Upper lobe of right lung (tissue), 1 donor: Measurements from ENCODE around the gene GABRG3. TPM values are rescaled to one million over a fixed set of nuclear protein-coding genes. Genes with fewer than 3 reads are reported as not detected.

Experiments used
- ATAC-seq: fragments of 200-7000 bp; cut with Tn5 transposase; one replicate; pipeline ENCODE4 v1.9.1; 2020; ENCODE audit warnings: mild to moderate bottlenecking, moderate library complexity
- DNase-seq: peaks from one replicate; pipeline ENCODE4 v3.0.0-alpha.2; 2020
- H3K27ac ChIP-seq: fragments of 200-600 bp; one replicate; pipeline ENCODE4 v1.8.0; 2022
- H3K27me3 ChIP-seq: fragments of 200-600 bp; one replicate; pipeline ENCODE4 v1.8.0; 2022; ENCODE audit warnings: mild to moderate bottlenecking
- H3K36me3 ChIP-seq: fragments of 200-600 bp; one replicate; pipeline ENCODE4 v1.8.0; 2022
- H3K4me1 ChIP-seq: fragments of 200-600 bp; one replicate; pipeline ENCODE4 v1.8.0; 2022
- H3K4me3 ChIP-seq: fragments of 200-600 bp; one replicate; pipeline ENCODE4 v1.8.0; 2022; ENCODE audit warnings: mild to moderate bottlenecking
- H3K9me3 ChIP-seq: fragments of 200-600 bp; one replicate; pipeline ENCODE4 v1.8.0; 2022
- intact Hi-C: fragments of 100-400 bp; cut with DNase I; formaldehyde crosslinking; loops from one replicate; pipeline ENCODE4 v1.11.0; 2022
- total RNA-seq: library from RNA; stranded (reverse); fragmentation: NEBNext Ultra II Directional; extraction: Animal tissue kit (Norgen Biotek cat#: 25700); gene quantifications from one replicate; pipeline ENCODE4 v1.2.1, GENCODE V29; 2021
- TF ChIP-seq, protein P1 (sequence below): fragments of 200-600 bp; IDR thresholded peaks from one replicate; pipeline ENCODE4 v1.8.0; 2022; ENCODE audit warnings: antibody characterized with exemption
- donor health status: DM: no; HTN: yes; CAD: no; lungs with severe emphysema.

The GABRG3 gene
- total RNA-seq, 1 donor from 2014 or later, result not detected

DNA sequence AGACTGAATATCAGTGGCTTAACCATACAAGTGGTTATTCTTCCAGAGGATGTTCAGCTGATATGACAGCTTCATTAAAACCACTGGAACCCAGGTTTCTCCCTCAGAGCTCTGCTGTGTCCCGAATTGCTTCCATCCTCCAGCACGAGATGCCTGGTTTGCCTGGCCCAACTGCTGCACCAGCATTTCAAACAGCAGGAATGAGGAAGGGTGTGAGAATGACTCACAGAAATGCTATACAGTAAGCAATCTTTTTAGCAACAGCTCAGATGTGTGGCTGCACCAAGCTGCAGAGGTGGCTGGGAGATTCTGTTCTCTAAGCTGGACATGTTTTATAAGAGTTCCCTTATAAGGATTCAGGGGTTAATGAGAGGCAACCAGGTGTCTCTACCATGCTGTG, 271.0 kb downstream of the GABRG3 start:
- TF ChIP-seq, protein P1, sequence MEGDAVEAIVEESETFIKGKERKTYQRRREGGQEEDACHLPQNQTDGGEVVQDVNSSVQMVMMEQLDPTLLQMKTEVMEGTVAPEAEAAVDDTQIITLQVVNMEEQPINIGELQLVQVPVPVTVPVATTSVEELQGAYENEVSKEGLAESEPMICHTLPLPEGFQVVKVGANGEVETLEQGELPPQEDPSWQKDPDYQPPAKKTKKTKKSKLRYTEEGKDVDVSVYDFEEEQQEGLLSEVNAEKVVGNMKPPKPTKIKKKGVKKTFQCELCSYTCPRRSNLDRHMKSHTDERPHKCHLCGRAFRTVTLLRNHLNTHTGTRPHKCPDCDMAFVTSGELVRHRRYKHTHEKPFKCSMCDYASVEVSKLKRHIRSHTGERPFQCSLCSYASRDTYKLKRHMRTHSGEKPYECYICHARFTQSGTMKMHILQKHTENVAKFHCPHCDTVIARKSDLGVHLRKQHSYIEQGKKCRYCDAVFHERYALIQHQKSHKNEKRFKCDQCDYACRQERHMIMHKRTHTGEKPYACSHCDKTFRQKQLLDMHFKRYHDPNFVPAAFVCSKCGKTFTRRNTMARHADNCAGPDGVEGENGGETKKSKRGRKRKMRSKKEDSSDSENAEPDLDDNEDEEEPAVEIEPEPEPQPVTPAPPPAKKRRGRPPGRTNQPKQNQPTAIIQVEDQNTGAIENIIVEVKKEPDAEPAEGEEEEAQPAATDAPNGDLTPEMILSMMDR, result no peak
- intact Hi-C loops, result no loop called here
- DNase-seq, result no peak

DNA sequence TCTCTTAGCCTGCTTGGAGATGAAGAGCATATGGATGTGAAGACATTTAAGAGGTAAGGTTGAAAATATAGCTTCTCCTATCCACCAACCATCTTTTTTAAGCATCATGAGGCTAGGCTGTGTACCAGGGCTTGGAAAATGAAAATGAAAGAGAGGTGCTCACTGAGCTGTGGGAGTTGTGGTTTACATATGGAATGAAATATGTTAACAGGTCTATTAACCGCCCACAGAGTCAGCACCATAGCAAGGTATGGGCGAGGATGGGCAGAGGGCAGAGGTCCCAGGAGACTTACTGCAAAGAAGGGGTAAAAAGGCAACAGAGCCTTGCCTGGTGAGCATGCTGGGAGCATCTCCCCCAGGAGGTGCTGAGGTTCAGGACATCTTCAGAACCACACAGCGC, 273.1 kb downstream of the GABRG3 start:
- no peaks in the 10 kb centered on the region for H3K4me1 ChIP-seq
- TF ChIP-seq, protein P1, result no peak
- intact Hi-C loops, result no loop called here
- no peak overlapping the region for H3K4me3 ChIP-seq
- H3K9me3 ChIP-seq, result no peaks in the 10 kb centered on the region
- no peaks in the 10 kb centered on the region for H3K36me3 ChIP-seq
- H3K27ac ChIP-seq, result no peak overlapping the region
- H3K27me3 ChIP-seq, result no peaks in the 10 kb centered on the region
- ATAC-seq (no peak), DNase-seq (no peak)

More for the DNA sequence above, 271.0 kb downstream of the GABRG3 start:
- H3K4me3 ChIP-seq, result no peak overlapping the region
- no peak for ATAC-seq
- no peaks in the 10 kb centered on the region for H3K36me3 ChIP-seq
- no peaks in the 10 kb centered on the region for H3K9me3 ChIP-seq
- no peaks in the 10 kb centered on the region for H3K27me3 ChIP-seq
- H3K27ac ChIP-seq, result no peak overlapping the region
- H3K4me1 ChIP-seq, result no peaks in the 10 kb centered on the region

DNA sequence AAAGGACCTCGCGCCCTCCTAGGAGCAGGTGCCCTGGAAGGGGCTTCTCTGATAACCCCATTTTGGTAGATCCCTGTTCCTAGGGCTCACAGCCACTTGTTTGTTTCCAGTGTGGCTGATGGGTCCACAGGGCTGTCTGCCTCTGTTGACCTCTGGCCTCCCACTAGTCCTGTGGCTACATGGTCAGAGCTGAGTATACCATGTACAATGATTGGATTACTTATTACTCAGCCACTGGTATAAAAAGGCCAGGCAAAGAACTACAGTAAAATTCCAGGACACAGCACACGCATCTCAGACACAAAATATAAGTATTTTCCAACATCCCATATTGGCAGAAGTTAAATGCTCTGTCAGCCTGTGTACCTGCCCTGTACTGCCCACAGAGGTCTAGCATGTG, 277.3 kb downstream of the GABRG3 start:
- ATAC-seq, result no peak
- TF ChIP-seq, protein P1, result no peak
- Histone ChIP-seq H3K27ac (no peak overlapping the region), H3K4me1 (no peaks in the 10 kb centered on the region), H3K4me3 (no peak overlapping the region), H3K27me3 (no peaks in the 10 kb centered on the region), H3K9me3 (no peaks in the 10 kb centered on the region), H3K36me3 (no peaks in the 10 kb centered on the region)
- no peak for DNase-seq
- intact Hi-C loops, result no loop called here

DNA sequence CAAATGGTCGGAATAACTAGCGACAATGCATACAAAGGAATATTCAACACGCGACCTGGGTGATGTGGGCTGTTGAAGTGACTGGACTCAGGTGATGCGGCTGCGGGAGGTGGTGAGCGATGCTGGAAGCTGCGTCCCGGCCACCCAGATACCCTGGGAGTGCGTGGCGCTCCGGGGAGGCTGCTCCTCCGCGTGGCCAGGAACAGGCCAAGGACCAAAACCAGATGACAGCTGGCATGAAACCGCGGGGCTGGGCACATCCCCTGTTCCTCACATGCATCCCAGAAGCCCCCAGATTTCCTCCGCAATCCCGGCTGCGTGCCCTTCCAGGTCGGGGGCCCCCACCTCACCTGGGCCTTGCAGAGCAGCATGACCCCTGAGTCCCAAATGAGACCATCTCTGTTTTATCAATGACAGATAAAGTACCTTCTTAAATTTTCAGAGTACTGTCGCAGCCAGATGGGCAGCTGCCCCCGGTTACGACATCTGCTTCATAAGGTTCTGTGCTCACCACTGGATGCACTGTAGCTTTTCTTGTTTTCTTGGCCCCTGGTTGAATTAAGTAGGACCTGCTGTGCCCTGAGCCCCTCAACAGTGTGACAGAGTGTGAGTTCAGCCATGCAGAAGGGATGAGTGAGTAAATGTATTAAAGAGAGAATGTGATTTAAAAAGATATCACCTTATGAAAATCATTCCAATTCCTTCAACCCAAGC, 278.2 kb downstream of the GABRG3 start:
- no peaks in the 10 kb centered on the region for H3K27me3 ChIP-seq
- DNase-seq (no peak), ATAC-seq (no peak)
- no peak overlapping the region for H3K27ac ChIP-seq
- intact Hi-C loops, result no loop called here
- H3K4me1 ChIP-seq, result no peaks in the 10 kb centered on the region
- no peak overlapping the region for H3K4me3 ChIP-seq
- H3K36me3 ChIP-seq, result no peaks in the 10 kb centered on the region
- no peaks in the 10 kb centered on the region for H3K9me3 ChIP-seq
- TF ChIP-seq, protein P1, result no peak

DNA sequence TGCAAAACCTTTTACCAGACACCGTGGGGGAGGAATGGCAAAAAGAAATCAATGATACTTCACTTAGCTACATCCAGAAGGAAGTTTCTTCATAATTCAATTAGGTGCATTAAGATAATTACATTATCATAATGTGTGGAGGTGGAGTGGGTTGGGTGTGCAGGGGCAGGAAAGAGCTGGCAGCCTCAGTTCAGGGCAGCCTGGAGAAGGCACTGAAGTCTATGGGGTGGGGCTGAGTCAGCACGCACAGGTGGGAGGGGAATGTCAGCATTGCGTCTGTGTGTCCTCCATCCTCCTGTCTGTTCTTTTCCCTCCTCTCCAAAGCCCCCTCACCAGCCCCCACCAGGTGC, 278.8 kb downstream of the GABRG3 start:
- Histone ChIP-seq H3K27me3 (no peaks in the 10 kb centered on the region), H3K9me3 (no peaks in the 10 kb centered on the region), H3K4me3 (no peak overlapping the region), H3K4me1 (no peaks in the 10 kb centered on the region), H3K27ac (no peak overlapping the region), H3K36me3 (no peaks in the 10 kb centered on the region)
- DNase-seq (no peak), ATAC-seq (no peak)
- intact Hi-C loops, result no loop called here
- TF ChIP-seq, protein P1, result no peak

DNA sequence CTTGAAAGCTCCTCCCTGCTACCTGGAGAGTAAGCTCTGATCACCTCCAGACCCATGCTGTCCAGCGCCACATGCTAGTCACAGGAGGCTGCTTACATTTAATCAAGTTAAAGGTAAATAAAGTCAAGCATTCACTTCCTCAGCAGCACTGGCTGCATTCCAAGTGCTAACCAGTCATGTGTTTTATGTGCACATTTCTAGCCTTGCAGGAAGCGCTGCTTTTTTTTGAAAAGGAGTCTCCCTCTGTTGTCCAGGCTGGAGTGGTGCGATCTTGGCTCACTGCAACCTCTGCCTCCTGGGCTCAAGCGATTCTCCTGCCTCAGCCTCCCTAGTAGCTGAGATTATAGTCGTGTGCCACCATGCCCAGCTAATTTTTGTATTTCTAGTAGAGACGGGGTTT, 279.2 kb downstream of the GABRG3 start:
- intact Hi-C loops, result no loop called here
- H3K27ac ChIP-seq, result no peak overlapping the region
- no peaks in the 10 kb centered on the region for H3K9me3 ChIP-seq
- DNase-seq (no peak), ATAC-seq (no peak)
- H3K4me1 ChIP-seq, result no peaks in the 10 kb centered on the region
- no peaks in the 10 kb centered on the region for H3K36me3 ChIP-seq
- H3K4me3 ChIP-seq, result no peak overlapping the region
- no peaks in the 10 kb centered on the region for H3K27me3 ChIP-seq
- TF ChIP-seq, protein P1, result peak; percentile 19
